A673 (cell line): ENCODE data around the gene KCNJ9. TPM values are rescaled to one million over a fixed set of nuclear protein-coding genes. Genes with fewer than 3 reads are reported as not detected.

Source experiments
- BruUV-seq: library from RNA; stranded (reverse); fragments of 400-500 nt; replicated peaks from 2 replicates; lab custom pipeline; 2021; lab: Mats Ljungman, UMichigan
- CTCF ChIA-PET: fragments of 300-600 bp; sonication (Branson Sonifier 250); formaldehyde crosslinking; loops from one replicate; lab custom pipeline; 2022; ENCODE audit warnings: antibody characterized with exemption; lab: Charles Lee
- POLR2A ChIA-PET: fragments of 300-600 bp; sonication (Branson Sonifier 250); formaldehyde crosslinking; loops from one replicate; lab custom pipeline; 2022; ENCODE audit warnings: antibody characterized with exemption; ENCODE audit not compliant: low non-redundant PET; lab: Charles Lee
- DNase-seq: peaks from one replicate; pipeline ENCODE4 v3.0.0-alpha.2; 2015; ENCODE audit warnings: low spot score
- H3K27ac ChIP-seq: fragments of 200-600 bp; sonication (generic); 2 replicates; pipeline ENCODE4 v1.5.1; 2016; ENCODE audit warnings: mixed run types, low read depth, mild to moderate bottlenecking, mixed read lengths, antibody characterized with exemption, low read length; ENCODE audit not compliant: poor library complexity, severe bottlenecking
- H3K27me3 ChIP-seq: fragments of 200-600 bp; sonication (generic); replicated peaks from 2 replicates; pipeline ENCODE4 v1.6.1; 2017; ENCODE audit warnings: mixed run types, low read depth, mild to moderate bottlenecking, mixed read lengths, antibody characterized with exemption, low read length; ENCODE audit not compliant: insufficient read depth, poor library complexity
- H3K36me3 ChIP-seq: fragments of 200-600 bp; sonication (generic); 2 replicates; pipeline ENCODE4 v1.6.1; 2016; ENCODE audit warnings: mixed run types, mild to moderate bottlenecking, mixed read lengths, antibody characterized with exemption, low read length; ENCODE audit not compliant: insufficient read depth, poor library complexity, severe bottlenecking
- H3K4me1 ChIP-seq: fragments of 200-600 bp; sonication (generic); 2 replicates; pipeline ENCODE4 v1.6.1; 2017; ENCODE audit warnings: mixed run types, mild to moderate bottlenecking, mixed read lengths, antibody characterized with exemption, low read length; ENCODE audit not compliant: insufficient read depth, poor library complexity, severe bottlenecking
- H3K4me3 ChIP-seq: fragments of 200-600 bp; sonication (generic); 2 replicates; pipeline ENCODE4 v1.5.1; 2016; ENCODE audit warnings: low read depth, mixed run types, mild to moderate bottlenecking, mixed read lengths, low read length; ENCODE audit not compliant: poor library complexity, severe bottlenecking
- H3K9me3 ChIP-seq: fragments of 200-600 bp; sonication (generic); 2 replicates; pipeline ENCODE4 v1.6.1; 2016; ENCODE audit warnings: mixed run types, low read depth, mild to moderate bottlenecking, mixed read lengths, antibody characterized with exemption, low read length; ENCODE audit not compliant: poor library complexity, severe bottlenecking
- EZH2 ChIP-seq: fragments of 200-600 bp; sonication (generic); IDR thresholded peaks from 2 replicates; pipeline ENCODE4 v1.6.1; 2017; ENCODE audit warnings: borderline replicate concordance, low read depth, mild to moderate bottlenecking, mixed read lengths, antibody characterized with exemption, low read length; ENCODE audit not compliant: poor library complexity, severe bottlenecking
- intact Hi-C: fragments of 100-400 bp; cut with micrococcal nuclease; formaldehyde crosslinking; loops from one replicate; pipeline ENCODE4 v1.10.0; 2022; ENCODE audit not compliant: unreplicated experiment
- total RNA-seq: library from RNA; stranded (reverse); gene quantifications from 2 replicates; pipeline ENCODE4 v1.2.3, GENCODE V29; 2021
- TF ChIP-seq, protein P1 (sequence below): fragments of 300-800, 200-600 bp; sonication (generic); conservative IDR thresholded peaks from 2 replicates; pipeline ENCODE4 v1.5.1; 2017; ENCODE audit warnings: low read depth, mild to moderate bottlenecking, antibody characterized with exemption, low read length, moderate library complexity, mixed read lengths

KCNJ9 gene
- total RNA-seq, 1 experiment from 2014 or later: not detected

DNA sequence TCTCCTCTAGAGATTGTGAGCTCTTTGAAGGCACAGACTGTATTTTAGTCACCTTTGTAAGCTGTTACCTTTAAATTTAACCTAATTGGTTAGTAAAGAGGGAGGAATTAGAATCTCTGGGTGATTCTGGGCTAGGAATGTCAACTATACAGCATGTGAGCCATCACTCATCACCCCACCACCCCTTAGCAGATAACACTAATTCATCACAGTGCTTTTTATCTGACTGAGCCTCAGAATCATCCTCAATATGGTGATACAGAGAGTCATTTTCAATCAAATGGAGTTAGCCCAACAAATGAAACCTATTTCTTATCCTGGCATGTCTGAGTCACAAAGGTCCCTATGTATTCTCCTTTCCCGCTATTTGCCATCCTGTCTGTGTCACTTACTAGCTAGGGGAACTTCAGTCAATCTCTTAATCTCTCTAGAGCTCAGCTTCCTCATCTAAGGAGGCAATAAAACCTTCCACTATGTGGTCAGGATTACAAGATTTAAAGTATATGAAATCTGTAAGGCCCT is 24.6 kb upstream of the KCNJ9 start:
- Histone ChIP-seq H3K4me1 (no peaks in the 10 kb centered on the region), H3K27ac (no peak overlapping the region), H3K27me3 (peaks cover 52% of the 10 kb centered on the region), H3K4me3 (no peak overlapping the region), H3K36me3 (no peaks in the 10 kb centered on the region), H3K9me3 (no peaks in the 10 kb centered on the region)
- no TSS peak for BruUV-seq
- ChIA-PET POLR2A (no interaction called here), CTCF (interaction anchor here (2.5 kb wide), 1 partner anchor 22 kb away, joined by 17 read pairs; no protein-coding TSS in a partner anchor)
- TF ChIP-seq, protein P1, sequence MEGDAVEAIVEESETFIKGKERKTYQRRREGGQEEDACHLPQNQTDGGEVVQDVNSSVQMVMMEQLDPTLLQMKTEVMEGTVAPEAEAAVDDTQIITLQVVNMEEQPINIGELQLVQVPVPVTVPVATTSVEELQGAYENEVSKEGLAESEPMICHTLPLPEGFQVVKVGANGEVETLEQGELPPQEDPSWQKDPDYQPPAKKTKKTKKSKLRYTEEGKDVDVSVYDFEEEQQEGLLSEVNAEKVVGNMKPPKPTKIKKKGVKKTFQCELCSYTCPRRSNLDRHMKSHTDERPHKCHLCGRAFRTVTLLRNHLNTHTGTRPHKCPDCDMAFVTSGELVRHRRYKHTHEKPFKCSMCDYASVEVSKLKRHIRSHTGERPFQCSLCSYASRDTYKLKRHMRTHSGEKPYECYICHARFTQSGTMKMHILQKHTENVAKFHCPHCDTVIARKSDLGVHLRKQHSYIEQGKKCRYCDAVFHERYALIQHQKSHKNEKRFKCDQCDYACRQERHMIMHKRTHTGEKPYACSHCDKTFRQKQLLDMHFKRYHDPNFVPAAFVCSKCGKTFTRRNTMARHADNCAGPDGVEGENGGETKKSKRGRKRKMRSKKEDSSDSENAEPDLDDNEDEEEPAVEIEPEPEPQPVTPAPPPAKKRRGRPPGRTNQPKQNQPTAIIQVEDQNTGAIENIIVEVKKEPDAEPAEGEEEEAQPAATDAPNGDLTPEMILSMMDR: no peak
- no peak for TF ChIP-seq EZH2
- intact Hi-C loops: no loop called here
- DNase-seq: no peak

DNA sequence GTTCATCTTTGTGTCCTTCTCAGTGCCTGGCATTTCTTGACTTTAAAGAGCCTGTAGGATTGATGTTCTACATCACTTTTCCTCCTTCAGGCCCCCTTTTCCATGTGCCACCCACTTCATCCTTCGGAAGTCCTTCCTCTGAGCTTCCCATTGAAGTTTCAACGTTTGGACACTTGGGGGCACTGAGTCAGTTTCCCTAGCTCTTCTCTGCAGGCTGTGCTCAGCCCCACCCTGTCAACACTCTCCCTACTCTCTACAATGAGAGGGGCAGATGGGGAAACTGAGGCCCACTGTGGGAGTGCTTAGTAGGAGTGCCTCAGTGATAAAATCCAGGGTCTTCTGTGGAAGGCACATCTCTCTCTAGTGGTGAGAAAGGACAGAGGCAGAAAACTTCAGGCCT is 23.3 kb upstream of the KCNJ9 start:
- no peak overlapping the region for H3K4me3 ChIP-seq
- H3K27ac ChIP-seq: no peak overlapping the region
- no peaks in the 10 kb centered on the region for H3K36me3 ChIP-seq
- DNase-seq: peak; percentile 18
- CTCF ChIA-PET: interaction anchor here (0.9 to 2.5 kb wide), 4 partner anchors 18 to 318 kb away, joined by 4 to 17 read pairs (median 6); no protein-coding TSS in a partner anchor
- no TSS peak for BruUV-seq
- no peaks in the 10 kb centered on the region for H3K9me3 ChIP-seq
- TF ChIP-seq, protein P1: peak; percentile 52
- no peak for TF ChIP-seq EZH2
- POLR2A ChIA-PET: no interaction called here
- intact Hi-C loops: no loop called here
- H3K4me1 ChIP-seq: no peaks in the 10 kb centered on the region
- peaks cover 38% of the 10 kb centered on the region for H3K27me3 ChIP-seq

DNA sequence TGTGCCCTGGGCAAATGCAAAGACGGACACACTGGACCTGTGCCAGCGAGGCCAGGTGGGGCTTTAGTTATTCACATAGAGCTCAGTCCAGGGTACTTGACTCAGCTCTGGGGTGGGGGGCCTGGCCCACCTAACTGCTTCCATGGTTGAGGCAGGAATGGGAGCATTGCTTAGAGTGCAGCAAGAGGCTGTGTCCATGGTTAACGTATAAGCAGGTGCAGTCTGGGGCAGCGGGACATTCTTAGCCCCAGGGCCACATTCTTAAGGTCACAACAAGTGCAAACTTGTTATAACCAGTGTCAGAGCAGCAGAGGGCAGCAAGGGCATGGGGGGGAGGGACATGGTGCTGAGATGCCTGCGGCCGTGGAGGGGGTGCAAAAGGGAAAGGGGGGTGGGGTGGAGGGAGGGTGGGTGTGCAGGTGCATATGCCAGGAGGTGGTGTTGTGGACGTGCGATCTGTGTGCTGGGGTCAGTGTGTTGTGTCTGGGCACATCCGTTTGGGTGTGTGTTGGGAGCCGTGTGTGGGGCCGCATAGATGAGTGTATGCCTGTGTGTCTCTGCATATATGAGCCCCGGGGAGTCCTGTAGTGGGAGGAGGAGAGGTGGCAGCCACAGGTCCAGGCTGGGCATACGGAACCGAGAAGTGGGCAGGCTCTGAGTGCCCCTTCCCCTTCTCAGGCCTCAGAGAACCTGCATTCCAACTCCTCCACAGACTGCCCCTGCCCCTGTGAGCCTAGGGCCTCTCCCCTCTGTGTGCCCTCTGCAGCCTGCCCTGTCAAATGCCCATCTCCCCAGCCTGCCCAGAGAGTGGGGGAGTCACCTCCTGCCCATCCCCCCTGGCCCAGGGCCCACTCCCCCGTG is 19.7 kb upstream of the KCNJ9 start:
- H3K27ac ChIP-seq: no peak overlapping the region
- no peaks in the 10 kb centered on the region for H3K4me1 ChIP-seq
- no TSS peak for BruUV-seq
- H3K4me3 ChIP-seq: no peak overlapping the region
- H3K9me3 ChIP-seq: no peaks in the 10 kb centered on the region
- no peaks in the 10 kb centered on the region for H3K36me3 ChIP-seq
- TF ChIP-seq EZH2: no peak
- TF ChIP-seq, protein P1: no peak
- intact Hi-C loops: no loop called here
- DNase-seq: no peak
- POLR2A ChIA-PET: no interaction called here
- CTCF ChIA-PET: no interaction called here
- H3K27me3 ChIP-seq: peaks cover 7% of the 10 kb centered on the region
